ENCODE measurements around the gene ZNF154.

DNA sequence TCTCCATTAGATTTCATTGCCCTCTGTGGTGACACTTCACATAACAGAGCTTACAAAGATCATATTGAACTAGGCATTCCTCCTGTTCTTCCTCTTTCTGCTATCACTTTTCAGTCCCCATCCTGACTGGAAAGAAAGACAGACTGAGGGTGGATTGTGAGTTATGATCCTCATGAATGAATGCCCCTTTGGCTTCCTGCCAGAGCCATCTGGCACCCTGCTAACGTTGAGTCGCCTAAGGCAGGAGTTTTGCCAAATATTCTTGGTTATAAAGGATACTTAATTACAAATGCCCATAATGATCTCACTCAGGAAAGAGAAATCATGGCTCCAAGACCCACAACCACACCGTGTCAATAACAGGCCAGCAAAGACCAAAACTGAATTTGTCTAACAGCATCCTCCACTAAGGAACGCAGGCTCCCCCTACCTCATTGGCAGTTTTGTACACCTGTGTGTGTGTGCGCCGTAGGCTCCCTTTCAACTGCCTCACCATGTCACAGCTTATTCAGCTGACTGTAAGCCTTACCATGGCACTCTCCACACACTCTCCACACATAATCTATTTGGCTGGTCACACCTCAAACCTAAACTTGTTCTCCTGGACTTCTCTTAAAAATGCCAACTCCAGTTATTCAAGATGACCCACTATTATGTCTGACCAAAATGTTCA lies 60.5 kb downstream of the ZNF154 start:
- TF ChIP-seq, protein P1, sequence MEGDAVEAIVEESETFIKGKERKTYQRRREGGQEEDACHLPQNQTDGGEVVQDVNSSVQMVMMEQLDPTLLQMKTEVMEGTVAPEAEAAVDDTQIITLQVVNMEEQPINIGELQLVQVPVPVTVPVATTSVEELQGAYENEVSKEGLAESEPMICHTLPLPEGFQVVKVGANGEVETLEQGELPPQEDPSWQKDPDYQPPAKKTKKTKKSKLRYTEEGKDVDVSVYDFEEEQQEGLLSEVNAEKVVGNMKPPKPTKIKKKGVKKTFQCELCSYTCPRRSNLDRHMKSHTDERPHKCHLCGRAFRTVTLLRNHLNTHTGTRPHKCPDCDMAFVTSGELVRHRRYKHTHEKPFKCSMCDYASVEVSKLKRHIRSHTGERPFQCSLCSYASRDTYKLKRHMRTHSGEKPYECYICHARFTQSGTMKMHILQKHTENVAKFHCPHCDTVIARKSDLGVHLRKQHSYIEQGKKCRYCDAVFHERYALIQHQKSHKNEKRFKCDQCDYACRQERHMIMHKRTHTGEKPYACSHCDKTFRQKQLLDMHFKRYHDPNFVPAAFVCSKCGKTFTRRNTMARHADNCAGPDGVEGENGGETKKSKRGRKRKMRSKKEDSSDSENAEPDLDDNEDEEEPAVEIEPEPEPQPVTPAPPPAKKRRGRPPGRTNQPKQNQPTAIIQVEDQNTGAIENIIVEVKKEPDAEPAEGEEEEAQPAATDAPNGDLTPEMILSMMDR (conservative IDR thresholded peaks at IDR 0.05; ENCODE audit: low read depth, low read length), result no peak
- no peak for TF ChIP-seq EZH2 (IDR thresholded peaks at IDR 0.05; ENCODE audit: low read length, unreplicated experiment)

All from PC-3 (cell line).